Smooth muscle cell (in vitro differentiated cells): ENCODE measurements around the gene STOML1. TPM values are rescaled to one million over a fixed set of nuclear protein-coding genes. Genes with fewer than 3 reads are reported as not detected.

Experiments used
- DNase-seq: peaks from one replicate; lab custom pipeline; 2025; ENCODE audit not compliant: unreplicated experiment; lab: John Stamatoyannopoulos, UW
- H2AFZ ChIP-seq: fragments of 200-600 bp; sonication (generic); 2 replicates; pipeline ENCODE4 v1.6.0; 2016; ENCODE audit warnings: antibody characterized with exemption, low read depth, mild to moderate bottlenecking
- H3F3A ChIP-seq: fragments of 200-600 bp; sonication (generic); 2 replicates; pipeline ENCODE4 v1.6.0; 2017; ENCODE audit warnings: antibody characterized with exemption, low read depth
- H3K27ac ChIP-seq: fragments of 200-600 bp; sonication (generic); 2 replicates; pipeline ENCODE4 v1.5.1; 2016; ENCODE audit warnings: low read depth, mild to moderate bottlenecking
- H3K27me3 ChIP-seq: fragments of 200-600 bp; sonication (generic); 2 replicates; pipeline ENCODE4 v1.6.1; 2016; ENCODE audit warnings: low read depth, mild to moderate bottlenecking
- H3K36me3 ChIP-seq: fragments of 200-600 bp; sonication (generic); 2 replicates; pipeline ENCODE4 v1.5.1; 2016; ENCODE audit warnings: low read depth
- H3K4me1 ChIP-seq: fragments of 200-600 bp; sonication (generic); 2 replicates; pipeline ENCODE4 v1.5.1; 2016; ENCODE audit warnings: low read depth
- H3K4me2 ChIP-seq: fragments of 200-600 bp; sonication (generic); 2 replicates; pipeline ENCODE4 v1.6.0; 2016; ENCODE audit warnings: mild to moderate bottlenecking
- H3K4me3 ChIP-seq: fragments of 200-600 bp; sonication (generic); 2 replicates; pipeline ENCODE4 v1.5.1; 2016; ENCODE audit warnings: mild to moderate bottlenecking
- H3K79me2 ChIP-seq: fragments of 200-600 bp; sonication (generic); 2 replicates; pipeline ENCODE4 v1.6.0; 2016; ENCODE audit warnings: low read depth, mild to moderate bottlenecking
- H3K9ac ChIP-seq: fragments of 200-600 bp; sonication (generic); 2 replicates; pipeline ENCODE4 v1.6.0; 2016; ENCODE audit warnings: low read depth
- H3K9me3 ChIP-seq: fragments of 200-600 bp; sonication (generic); replicated peaks from 2 replicates; pipeline ENCODE4 v1.5.1; 2016; ENCODE audit warnings: low read depth
- H4K20me1 ChIP-seq: fragments of 200-600 bp; sonication (generic); 2 replicates; pipeline ENCODE4 v1.6.0; 2016; ENCODE audit warnings: low read depth
- WGBS: methylation state at CpG from one replicate; pipeline ENCODE4 v1.1.7; 2016; ENCODE audit warnings: low lambda C conversion rate; 5-methylcytosine and 5-hydroxymethylcytosine counted together
- polyA plus RNA-seq: library from polyadenylated mRNA; unstranded; fragments of >200 nt; fragmentation: Nextera tagmentation; extraction: Ambion mirVana; gene quantifications from 2 replicates; pipeline ENCODE4 v1.2.1, GENCODE V29; 2016
- total RNA-seq: library from RNA; depleted of rRNA; stranded (reverse); fragments of >200 nt; gene quantifications from 2 replicates; pipeline ENCODE4 v1.2.3, GENCODE V29; 2014
- TF ChIP-seq, protein P1 (sequence below): fragments of 200-600 bp; sonication (generic); IDR thresholded peaks from 2 replicates; pipeline ENCODE4 v1.5.1; 2017; ENCODE audit warnings: borderline replicate concordance, mild to moderate bottlenecking, antibody characterized with exemption; ENCODE audit not compliant: insufficient read depth, poor library complexity, severe bottlenecking

STOML1 gene
- total and polyA plus RNA-seq, 2 experiments from 2014 or later: 12.4 to 27.5 TPM

GRCh38 chr15:74027688-74028087, 35.6 kb upstream of the STOML1 start:
- H3K4me2 ChIP-seq: no peak overlapping the region
- no peak overlapping the region for H3K27ac ChIP-seq
- no peak overlapping the region for H2AFZ ChIP-seq
- no peaks in the 10 kb centered on the region for H3K79me2 ChIP-seq
- WGBS: 98% methylated on average over 3 of the region's 3 CpGs
- H3K9ac ChIP-seq: no peak overlapping the region
- no peak for DNase-seq
- peaks cover 26% of the 10 kb centered on the region for H4K20me1 ChIP-seq
- no peaks in the 10 kb centered on the region for H3K9me3 ChIP-seq
- H3K4me1 ChIP-seq: no peaks in the 10 kb centered on the region
- H3K36me3 ChIP-seq: no peaks in the 10 kb centered on the region
- TF ChIP-seq, protein P1, sequence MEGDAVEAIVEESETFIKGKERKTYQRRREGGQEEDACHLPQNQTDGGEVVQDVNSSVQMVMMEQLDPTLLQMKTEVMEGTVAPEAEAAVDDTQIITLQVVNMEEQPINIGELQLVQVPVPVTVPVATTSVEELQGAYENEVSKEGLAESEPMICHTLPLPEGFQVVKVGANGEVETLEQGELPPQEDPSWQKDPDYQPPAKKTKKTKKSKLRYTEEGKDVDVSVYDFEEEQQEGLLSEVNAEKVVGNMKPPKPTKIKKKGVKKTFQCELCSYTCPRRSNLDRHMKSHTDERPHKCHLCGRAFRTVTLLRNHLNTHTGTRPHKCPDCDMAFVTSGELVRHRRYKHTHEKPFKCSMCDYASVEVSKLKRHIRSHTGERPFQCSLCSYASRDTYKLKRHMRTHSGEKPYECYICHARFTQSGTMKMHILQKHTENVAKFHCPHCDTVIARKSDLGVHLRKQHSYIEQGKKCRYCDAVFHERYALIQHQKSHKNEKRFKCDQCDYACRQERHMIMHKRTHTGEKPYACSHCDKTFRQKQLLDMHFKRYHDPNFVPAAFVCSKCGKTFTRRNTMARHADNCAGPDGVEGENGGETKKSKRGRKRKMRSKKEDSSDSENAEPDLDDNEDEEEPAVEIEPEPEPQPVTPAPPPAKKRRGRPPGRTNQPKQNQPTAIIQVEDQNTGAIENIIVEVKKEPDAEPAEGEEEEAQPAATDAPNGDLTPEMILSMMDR: no peak
- H3K4me3 ChIP-seq: no peak overlapping the region
- no peaks in the 10 kb centered on the region for H3F3A ChIP-seq
- H3K27me3 ChIP-seq: no peaks in the 10 kb centered on the region

DNA sequence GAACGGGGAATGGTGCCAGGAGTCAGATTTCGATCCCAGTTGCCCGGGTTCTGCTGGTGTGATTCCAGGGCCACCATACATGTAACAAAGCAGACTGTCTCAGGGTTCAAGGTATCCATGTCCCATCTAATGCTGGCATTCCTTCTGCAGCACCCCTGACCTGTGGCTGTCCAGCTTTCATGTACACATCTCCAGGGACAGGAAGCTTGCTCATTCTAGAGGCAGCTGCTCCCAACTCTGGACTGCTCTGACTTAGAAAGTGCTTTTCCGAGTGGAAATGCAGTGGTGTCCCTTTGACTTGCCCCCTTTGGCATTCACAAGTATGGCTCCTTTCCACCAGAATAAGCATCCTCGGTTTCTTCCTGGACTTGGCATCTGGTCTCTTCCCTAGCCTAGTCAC, 33.3 kb upstream of the STOML1 start:
- H3K9ac ChIP-seq: no peak overlapping the region
- no peaks in the 10 kb centered on the region for H3K9me3 ChIP-seq
- TF ChIP-seq, protein P1: no peak
- 93% methylated on average over 5 of the region's 5 CpGs for WGBS
- peaks cover 48% of the 10 kb centered on the region for H4K20me1 ChIP-seq
- H3K36me3 ChIP-seq: no peaks in the 10 kb centered on the region
- no peaks in the 10 kb centered on the region for H3K79me2 ChIP-seq
- H3K4me1 ChIP-seq: no peaks in the 10 kb centered on the region
- H3K4me3 ChIP-seq: no peak overlapping the region
- H3F3A ChIP-seq: no peaks in the 10 kb centered on the region
- no peak for DNase-seq
- H2AFZ ChIP-seq: no peak overlapping the region
- no peak overlapping the region for H3K27ac ChIP-seq
- no peak overlapping the region for H3K4me2 ChIP-seq
- no peaks in the 10 kb centered on the region for H3K27me3 ChIP-seq

DNA sequence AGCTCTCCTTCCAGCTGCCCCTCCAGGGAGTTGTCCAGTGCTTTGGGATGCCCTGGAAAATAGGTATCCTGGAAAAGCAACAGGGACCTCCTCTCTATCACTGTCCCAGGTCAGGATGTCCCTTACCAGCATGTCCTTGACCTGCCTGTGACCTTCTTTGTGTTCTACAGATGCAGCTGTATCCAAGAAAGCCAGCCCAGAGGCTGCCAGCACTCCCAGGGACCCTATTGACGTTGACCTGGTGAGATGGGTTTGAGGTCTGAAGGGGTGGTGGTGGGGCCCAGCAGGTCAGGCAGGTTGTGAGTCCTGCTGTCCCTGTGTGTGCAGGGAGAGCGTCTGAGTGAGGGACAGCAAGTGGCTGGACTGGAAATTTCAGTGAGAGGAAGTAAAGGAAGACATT, 32.6 kb upstream of the STOML1 start:
- no peak overlapping the region for H3K27ac ChIP-seq
- no peak overlapping the region for H2AFZ ChIP-seq
- no peaks in the 10 kb centered on the region for H3K36me3 ChIP-seq
- TF ChIP-seq, protein P1: no peak
- no peak for DNase-seq
- no peak overlapping the region for H3K9ac ChIP-seq
- H3K79me2 ChIP-seq: no peaks in the 10 kb centered on the region
- H3K27me3 ChIP-seq: no peaks in the 10 kb centered on the region
- H3K4me3 ChIP-seq: no peak overlapping the region
- 86% methylated on average over 2 of the region's 2 CpGs for WGBS
- no peaks in the 10 kb centered on the region for H3K9me3 ChIP-seq
- H3F3A ChIP-seq: no peaks in the 10 kb centered on the region
- H3K4me2 ChIP-seq: no peak overlapping the region
- peaks cover 56% of the 10 kb centered on the region for H4K20me1 ChIP-seq
- no peaks in the 10 kb centered on the region for H3K4me1 ChIP-seq

GRCh38 chr15:74022706-74023470, 30.8 kb upstream of the STOML1 start:
- no peak overlapping the region for H3K4me3 ChIP-seq
- no peak overlapping the region for H3K9ac ChIP-seq
- no peak overlapping the region for H3K4me2 ChIP-seq
- no peak for DNase-seq
- no peak overlapping the region for H2AFZ ChIP-seq
- no peaks in the 10 kb centered on the region for H3K9me3 ChIP-seq
- no peaks in the 10 kb centered on the region for H3K4me1 ChIP-seq
- TF ChIP-seq, protein P1: no peak
- no peaks in the 10 kb centered on the region for H3K27me3 ChIP-seq
- peaks cover 68% of the 10 kb centered on the region for H4K20me1 ChIP-seq
- 98% methylated on average over 66 of the region's 66 CpGs for WGBS
- no peaks in the 10 kb centered on the region for H3K36me3 ChIP-seq
- H3K79me2 ChIP-seq: peaks cover under 1% of the 10 kb centered on the region
- no peak overlapping the region for H3K27ac ChIP-seq
- no peaks in the 10 kb centered on the region for H3F3A ChIP-seq
